Central memory CD4-positive, alpha-beta T cell (primary cell): ENCODE data around the gene GLI1.
"Not testable (repeated sequence)": the region's sequence is repeated elsewhere in the genome, so short reads cannot be mapped to it uniquely, and the experiment has no call there.

Experiments used
- DNase-seq: peaks from one replicate; pipeline ENCODE4 v3.0.0; 2022

The GLI1 gene

DNA sequence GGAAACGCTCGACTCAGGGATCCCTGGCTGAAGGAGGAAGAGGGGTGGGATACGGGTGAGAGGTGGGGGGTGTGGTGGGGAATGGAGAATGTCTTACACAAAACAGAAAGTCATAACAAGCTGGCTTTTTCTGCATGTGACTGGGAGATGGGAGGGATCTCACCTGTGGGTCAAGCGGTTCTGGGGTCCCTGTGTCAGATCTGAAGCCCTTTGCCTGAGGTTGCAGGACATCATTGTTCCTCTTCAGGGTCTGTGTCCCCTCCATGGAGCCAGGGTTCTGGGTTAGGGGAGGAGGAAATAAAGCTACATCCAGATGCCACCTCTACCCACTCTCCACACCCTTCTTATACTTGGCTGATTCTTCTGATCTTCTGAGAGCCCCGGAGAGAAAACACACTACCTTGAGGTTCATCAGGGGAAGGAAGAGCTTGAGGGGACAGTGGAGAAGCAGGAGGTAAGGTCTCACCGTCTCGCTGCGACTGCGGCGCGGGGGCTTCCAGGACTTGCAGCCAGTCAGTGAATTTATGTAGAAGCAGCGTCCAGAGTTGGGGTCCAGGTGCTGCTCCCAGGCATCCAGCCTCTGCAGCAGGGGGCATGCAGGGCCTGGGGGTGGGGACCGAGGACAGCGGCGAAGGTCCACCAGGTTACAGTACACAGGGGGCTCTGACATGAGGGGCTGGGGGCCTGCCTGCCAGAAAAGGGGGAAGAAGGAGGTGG lies 17.6 kb downstream of the GLI1 start:
- DNase-seq: peak; percentile 33

DNA sequence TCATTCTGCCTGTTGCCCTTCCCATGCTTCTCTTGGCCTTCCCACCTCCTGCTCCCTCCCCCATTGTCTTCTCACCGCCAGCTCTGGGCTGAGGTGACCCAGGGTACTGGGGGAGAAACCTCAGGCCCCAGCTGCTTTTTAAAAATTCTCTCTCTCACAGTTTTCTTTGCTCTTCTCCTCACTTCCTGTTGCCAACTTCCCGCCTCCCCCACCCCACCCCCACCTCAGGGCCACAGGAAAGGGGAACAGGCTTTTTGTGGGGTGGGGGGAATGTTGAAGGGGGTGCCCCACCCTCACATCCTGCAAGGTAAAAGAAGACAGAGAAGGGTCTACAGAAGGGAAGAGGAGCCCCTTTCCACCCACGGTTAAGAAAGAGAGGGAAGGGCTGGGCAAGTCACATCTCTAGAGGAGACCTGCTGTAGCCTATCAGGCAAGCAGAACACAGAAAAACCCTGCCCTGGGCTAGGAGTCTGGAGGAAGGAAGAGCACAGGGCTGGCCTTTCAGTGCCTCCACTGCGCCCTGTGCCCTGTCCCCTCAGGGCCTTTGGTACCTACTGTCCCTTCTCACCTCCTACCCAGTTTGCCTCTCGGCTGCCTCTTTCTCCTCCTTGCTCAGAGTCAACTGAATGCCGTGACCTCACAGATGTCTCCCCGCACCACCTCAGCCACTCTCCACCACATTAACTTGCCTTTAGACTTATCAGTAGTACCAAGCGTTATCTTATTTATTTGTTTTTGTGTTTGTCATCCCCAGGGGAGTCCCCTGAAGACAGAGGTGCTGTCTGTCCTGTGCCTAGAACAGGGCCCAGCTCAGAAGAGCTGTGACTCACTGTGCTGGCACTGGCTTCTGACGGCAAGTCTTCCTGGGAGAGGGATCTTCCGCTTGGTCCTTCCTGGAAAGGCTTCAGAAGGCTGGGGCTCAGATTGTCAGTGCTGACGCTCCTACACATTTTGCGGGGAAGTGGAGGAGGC lies 18.4 kb downstream of the GLI1 start:
- DNase-seq: peak; percentile 60

DNA sequence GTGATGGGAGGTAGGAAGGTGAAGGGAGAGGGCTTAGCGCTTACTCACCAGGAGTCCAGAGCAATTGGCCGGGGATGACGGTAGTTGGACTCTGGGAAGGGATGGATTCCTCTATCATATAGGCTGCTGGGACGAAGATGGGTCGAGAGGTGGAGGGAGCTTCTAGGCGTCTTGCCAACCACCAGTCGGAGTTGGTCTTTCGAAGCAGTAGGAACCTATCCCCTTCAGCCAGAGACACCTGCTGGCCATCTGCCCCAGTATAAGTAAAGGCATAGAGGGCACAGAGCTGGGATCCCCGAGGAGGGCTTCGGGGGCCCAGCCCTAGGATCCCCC lies 19.4 kb downstream of the GLI1 start:
- no peak for DNase-seq

DNA sequence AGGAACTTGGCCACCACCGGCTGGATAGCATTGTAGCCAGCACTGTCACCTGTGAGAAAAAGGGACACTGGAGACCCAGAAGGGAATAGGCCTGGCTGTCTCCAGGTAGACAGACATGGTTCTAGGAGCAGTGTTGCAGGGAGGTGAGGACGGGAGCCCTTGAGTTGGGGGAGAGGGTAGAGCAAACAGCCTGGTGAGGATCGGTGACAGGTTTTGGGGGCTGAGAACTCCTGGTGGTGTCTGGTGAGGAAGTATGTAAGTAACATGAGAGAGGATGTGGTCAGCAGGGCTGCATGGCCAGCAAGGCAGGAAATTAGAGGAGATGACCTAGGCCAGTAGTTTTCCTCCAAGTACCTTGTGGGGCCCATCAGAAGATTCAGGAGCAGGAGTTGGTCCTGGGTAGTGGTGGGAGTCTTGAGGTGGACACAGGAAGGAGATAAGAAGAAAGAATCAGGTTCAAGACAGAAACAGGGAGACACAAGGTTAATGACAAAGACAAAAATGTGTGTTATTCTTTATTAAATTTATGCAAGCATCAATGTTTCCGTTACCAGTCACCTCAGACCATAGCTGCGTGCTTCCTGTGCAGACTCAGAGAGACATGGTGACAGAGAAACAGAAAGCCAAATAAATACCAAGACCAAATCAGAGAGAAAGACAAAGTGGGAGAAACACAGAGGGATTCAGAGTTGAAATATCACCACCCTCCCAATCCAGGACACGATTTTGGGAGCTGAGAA lies 20.0 kb downstream of the GLI1 start, which contains the start of gene ARHGAP9:
Gene ARHGAP9, minus strand, starts transcription at position 491 of the 740 bp plus-strand sequence. Its CDS starts 460 bp downstream, at position 31.
- peak; percentile 85 for DNase-seq

DNA sequence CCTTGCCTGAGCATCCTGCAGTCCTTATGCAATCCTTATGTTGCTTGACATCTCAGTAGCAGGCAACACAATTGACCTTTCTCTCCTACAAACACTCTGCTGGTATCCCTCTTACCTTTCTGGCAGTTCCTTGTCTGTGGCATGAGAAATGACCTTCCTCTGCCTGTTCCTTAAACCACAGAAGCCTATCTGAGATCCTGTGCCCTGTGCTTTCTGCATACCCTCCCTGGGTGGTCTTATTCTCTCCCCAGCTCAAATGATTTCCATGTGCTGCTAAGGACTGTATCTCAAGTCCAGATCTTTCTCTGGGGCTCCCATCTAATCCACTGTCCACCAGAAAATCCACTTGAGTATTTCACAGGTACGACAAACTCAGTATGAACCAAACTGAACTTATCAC lies 22.1 kb downstream of the GLI1 start:
- DNase-seq: no peak

DNA sequence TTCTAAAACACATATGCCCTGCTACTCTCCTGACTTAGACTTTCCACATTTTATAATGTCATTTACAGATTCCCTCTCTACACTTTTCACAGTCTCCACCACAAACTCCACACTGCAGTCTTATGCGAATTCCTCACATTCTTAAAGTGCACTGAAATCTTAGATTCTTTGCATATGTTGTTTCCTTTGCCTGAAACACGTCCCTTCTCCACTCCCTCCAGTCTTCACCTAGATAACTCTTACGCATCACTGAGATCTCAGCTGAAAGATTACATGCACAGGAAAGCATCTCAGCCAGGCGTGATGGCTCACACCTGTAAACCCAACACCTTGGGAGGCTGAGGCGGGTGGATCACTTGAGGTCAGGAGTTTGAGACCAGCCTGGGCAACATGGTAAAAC lies 23.9 kb downstream of the GLI1 start:
- no peak for DNase-seq

DNA sequence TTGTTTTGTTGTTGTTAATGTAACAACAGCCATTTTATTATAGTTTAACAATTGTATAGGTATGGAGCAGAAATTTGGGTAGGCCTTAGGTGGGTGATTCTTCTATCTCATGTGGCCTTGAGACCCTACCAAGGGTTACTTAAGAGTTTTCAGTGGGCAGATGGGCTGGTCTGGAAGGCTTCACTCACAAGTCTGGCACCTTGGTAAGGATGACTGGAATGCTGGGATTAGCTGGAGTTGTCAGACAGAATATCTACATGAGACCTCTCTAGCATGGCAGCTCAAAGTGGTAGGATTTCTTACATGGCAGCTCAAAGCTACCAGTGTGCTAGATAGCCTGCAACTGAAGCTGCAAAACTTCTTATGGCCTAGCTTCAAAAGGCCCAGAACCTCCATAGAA lies 26.1 kb downstream of the GLI1 start:
- DNase-seq: no peak

DNA sequence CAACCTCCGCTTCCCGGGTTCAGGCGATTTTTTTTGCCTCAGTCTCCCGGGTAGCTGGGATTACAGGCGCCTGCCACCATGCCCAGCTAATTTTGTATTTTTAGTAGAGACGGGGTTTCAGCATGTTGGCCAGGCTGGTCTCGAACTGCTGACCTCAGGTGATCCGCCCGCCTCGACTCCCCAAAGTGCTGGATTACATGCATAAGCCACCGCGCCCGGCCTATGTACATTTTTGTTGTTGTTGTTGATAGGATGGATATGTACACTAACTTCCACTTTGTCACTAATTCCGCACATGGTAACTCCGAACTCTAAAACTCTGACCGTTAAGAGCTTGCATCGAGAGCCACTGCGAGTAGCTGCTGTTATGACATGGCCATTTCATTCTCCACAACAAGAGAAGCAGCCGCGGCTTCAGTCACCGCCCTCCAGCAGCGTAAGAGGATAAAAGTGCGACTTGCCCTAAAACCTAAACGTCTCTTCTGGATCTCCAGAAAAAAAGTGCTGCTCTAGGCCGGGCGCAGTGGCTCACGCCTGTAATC lies 27.5 kb downstream of the GLI1 start:
- DNase-seq: no peak

DNA sequence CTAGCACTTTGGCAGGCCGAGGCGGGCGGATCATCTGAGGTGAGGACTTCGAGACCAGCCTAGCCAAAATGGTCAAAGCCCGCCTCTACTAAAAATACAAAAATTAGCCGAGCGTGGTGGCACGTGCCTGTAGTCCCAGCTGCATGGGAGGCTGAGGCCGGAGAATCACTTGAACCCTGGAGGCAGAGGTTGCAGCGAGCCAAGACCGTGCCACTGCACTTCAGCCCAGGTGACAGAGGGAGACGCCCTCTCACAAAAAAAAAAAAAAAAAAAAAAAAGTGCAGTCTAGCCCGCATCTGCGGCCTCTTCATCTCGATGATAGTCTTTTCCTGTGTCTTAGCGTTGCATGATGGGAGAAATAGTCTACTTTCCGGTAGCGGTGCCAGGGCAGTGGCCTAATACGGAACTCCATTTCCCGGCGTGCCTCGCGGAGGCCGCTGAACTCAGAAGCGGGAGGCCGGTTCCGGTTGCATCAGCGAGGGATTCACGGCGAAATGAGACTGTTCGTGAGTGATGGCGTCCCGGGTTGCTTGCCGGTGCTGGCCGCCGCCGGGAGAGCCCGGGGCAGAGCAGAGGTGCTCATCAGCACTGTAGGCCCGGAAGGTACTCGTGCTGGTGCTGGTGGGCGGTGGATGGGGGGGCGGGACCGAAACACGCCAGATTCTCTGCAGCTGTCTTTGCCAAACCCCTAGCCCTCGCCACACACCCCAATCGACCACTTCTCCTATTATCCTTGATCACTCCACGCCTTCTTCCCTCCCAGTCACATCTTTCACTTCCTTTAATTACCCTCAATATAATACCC lies 28.2 kb downstream of the GLI1 start, which contains the start of gene MARS1:
Gene MARS1, plus strand, starts transcription at position 472 of the 805 bp plus-strand sequence. Its CDS starts 23 bp downstream, at position 495.
- peak; percentile 95 for DNase-seq

DNA sequence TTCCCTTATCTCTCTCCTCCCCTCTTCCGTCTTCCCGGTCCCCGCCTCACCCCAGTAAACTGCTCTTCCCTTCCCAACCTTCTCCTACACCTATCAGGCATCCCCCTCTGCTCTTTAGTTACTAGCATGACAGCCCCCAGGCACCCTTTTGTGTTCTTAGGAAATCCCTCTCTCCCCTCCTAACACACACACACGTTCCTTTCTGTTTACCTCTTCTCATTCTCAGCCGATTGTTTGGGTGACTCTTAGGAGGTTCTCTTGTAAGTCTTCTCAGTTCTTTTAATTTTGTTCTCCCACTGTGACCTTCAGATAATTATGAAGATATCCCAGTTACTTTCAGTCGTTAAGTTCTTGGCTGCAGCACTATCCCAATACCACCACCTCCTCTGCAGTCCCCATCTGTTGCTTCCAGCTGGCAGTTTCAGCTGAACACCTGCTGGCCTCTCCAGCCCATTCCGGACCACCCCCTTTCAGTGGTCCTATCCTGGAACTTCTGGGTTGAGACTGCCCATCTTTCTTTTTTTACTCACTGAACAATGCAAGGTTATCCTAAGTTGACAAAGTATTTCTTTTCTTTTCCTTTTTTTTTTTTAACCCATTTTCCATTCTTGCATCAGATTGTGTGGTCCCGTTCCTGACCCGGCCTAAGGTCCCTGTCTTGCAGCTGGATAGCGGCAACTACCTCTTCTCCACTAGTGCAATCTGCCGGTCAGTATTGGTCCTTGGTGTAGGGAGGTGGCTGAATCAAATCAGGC lies 29.0 kb downstream of the GLI1 start:
- no peak for DNase-seq

DNA sequence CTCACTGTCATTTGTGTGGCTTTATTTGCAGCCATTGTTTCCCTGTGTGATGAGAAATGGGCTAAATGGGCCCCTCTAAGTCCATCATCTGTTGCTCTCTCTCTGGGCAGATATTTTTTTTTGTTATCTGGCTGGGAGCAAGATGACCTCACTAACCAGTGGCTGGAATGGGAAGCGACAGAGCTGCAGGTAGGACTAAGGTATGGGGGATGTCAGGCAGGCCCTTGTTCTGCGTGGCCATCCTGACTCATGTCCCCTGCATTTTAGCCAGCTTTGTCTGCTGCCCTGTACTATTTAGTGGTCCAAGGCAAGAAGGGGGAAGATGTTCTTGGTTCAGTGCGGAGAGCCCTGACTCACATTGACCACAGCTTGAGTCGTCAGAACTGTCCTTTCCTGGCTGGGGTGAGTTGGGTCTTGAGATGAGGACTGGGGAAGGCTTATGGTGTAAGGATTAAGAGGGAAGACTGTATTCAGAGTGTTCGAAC lies 29.6 kb downstream of the GLI1 start:
- no peak for DNase-seq

DNA sequence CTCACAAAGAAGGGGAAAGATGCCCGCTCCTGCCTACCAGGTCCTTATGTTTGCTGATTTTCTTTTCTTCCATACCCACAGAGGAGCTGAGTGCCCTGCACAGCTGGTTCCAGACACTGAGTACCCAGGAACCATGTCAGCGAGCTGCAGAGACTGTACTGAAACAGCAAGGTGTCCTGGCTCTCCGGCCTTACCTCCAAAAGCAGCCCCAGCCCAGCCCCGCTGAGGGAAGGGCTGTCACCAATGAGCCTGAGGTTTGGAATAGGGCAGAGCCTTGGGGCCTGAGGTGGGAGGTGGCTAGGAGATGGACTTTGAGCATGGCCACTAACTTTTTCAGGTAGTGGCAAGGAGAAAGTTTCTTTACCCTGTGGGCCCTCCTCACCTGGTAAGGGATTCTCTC lies 30.5 kb downstream of the GLI1 start:
- DNase-seq: no peak

DNA sequence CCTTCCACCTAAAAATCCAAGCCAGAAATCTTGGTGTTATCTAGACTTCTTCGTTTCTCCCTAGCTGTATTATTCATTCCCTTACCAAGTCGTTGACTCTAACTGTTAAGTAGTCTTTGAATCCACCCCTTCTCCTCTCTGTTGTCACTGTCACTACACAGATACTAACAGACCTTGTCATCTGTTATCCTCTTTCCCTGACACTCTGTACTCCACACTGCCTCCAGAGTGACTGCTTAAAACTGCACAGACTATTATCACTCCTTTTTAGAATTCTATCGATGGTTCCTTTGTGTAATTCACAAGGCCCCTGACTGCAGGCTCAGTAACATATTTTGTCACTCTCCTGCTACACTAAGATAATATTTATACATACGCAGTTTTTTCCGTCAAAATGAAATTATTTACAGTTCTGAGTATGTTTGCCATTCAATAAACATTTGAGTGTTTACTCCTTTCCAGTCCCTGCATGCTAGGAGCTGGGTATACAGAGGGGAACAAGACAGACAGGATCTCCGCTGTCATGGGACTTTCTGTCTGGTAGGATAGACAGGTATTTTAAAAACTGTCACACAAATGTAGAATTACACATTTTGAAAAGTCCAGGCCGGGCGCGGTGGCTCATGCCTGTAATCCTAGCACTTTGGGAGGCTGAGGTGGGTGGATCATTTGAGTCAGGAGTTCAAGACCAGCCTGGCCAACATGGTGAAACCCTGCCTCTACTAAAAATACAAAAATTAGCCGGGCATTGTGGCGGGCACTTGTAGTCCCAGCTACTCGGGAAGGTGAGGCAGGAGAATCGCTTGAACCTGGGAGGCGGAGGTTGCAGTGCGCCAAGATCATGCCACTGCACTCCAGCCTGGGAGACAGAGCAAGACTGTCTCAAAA lies 32.1 kb downstream of the GLI1 start:
- DNase-seq: no peak

DNA sequence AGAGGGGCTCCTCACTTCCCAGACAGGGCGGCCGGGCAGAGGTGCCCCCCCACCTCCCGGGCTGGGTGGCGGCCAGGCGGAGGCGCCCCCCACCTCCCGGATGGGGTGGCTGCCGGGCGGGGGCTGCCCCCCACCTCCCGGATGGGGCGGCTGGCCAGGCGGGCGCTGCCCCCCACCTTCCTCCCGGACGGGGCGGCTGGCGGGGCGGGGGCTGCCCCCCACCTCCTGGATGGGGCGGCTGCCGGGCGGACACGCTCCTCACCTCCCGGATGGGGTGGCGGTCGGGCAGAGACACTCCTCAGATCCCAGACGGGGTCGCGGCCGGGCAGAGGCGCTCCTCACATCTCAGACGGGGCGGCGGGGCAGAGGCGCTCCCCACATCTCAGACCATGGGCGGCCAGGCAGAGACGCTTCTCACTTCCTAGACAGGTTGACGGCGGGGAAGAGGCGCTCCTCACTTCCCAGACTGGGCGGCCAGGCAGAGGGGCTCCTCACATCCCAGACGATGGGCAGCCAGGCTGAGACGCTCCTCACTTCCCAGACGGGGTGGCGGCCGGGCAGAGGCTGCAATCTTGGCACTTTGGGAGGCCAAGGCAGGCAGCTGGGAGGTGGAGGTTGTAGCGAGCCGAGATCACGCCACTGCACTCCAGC lies 35.6 kb downstream of the GLI1 start:
- DNase-seq: not testable (repeated sequence)

DNA sequence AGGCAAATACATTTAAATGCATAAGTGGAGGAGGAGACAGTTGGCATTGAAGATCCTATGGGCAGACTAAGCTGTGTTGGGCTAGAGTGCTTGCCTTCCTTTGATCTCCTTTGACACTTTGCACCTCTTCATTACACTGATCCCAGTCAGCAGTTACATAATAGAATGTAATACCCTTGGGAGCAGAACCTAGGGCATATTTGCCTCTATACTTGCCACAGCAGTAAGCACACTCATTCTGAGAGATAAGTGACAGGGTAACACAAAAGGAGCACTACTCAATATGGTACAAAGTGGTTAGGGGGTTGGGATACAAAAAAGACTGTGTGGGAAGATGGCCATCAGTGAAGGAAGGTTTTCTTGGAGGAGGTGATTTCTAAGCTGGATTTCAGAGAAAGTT lies 37.2 kb downstream of the GLI1 start:
- DNase-seq: no peak

DNA sequence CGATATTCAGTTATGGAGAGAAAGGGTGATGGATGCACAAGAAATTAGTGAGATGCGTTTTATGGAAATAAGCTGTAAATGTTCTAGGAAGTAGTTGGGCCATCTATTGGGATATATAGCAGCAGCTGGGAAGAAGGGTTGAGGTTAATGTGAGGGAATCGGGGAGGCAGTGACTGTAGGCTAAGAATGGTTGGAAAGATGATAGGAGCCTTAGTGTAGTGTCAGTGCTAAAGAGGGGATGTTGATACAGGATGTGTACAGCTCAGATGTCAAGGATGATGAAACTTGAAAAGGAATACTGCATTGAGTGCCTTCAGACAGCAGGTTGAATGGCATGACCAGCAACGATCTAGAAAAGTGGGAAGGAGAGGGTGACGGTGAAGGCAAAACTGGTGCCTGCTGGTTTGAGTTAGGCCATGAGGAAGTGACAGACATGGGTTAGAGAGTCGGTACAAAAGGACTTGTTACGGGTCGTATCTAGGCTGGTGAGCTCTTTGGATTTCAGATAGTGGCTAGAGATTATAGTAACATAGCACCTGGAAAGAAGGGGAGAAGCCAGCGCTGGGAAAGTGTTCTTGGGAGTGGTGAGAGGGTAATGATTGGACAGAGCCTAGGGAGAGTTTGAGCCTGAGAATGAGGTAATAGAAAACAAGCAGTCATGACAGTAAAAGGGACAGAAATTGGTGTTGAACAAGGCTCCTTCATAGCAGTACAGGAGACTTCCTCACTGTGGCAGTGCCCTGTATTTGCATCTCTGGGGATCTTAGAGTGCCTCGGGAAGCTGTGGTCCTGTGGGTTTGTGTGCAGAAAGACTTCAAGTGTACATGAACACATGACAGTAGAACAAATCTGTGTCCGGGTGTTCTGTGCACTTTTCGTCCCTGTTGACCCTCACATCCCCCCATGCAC lies 37.9 kb downstream of the GLI1 start:
- DNase-seq: no peak

DNA sequence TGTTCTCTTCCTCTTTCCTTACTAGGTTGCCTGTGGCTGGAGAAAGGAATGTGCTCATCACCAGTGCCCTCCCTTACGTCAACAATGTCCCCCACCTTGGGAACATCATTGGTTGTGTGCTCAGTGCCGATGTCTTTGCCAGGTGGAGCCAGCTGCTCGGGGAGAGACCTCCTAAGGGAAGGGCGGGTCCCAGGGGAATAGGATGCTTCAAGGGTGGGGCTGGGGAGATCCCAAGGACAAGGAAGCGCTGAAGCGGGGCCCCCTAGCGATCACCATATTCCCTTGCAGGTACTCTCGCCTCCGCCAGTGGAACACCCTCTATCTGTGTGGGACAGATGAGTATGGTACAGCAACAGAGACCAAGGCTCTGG lies 38.5 kb downstream of the GLI1 start:
- DNase-seq: no peak

DNA sequence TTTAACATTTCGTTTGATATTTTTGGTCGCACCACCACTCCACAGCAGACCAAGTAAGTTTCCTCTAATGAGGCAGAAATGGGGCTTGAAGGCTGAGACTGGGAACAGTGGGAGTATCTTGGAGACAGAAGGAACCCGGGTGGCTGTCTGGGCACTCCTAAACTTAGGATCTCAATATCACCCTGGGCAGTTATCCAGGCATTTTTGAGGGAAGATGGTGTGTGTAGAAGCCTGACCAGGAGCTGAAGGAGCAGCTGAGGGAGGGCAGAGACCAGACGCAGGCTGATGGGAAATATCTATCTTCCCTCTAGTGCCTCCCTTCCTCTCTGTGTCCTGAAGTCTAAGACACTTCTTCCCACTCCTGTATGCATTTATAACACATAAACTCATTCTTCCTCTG lies 39.0 kb downstream of the GLI1 start:
- DNase-seq: no peak
